Retinal pigment epithelial cell (primary cell): ENCODE measurements around the gene PPL.
A peak's percentile ranks its signal among the peaks of the same experiment; 100 is the strongest.
"Not testable (repeated sequence)": the region's sequence is repeated elsewhere in the genome, so short reads cannot be mapped to it uniquely, and the experiment has no call there.

Experiments used
- DNase-seq: peaks from one replicate; pipeline ENCODE4 v3.0.0-alpha.2; 2010; ENCODE audit warnings: low read depth
- H3K4me3 ChIP-seq: 2 replicates; pipeline ENCODE4 v1.5.1; 2011; ENCODE audit warnings: mild to moderate bottlenecking, low read length, control low read depth, moderate library complexity
- TF ChIP-seq, protein P1 (sequence below): conservative IDR thresholded peaks from 2 replicates; pipeline ENCODE4 v1.5.1; 2011; ENCODE audit warnings: low read depth, low read length, control low read depth, inconsistent platforms

Gene PPL

DNA sequence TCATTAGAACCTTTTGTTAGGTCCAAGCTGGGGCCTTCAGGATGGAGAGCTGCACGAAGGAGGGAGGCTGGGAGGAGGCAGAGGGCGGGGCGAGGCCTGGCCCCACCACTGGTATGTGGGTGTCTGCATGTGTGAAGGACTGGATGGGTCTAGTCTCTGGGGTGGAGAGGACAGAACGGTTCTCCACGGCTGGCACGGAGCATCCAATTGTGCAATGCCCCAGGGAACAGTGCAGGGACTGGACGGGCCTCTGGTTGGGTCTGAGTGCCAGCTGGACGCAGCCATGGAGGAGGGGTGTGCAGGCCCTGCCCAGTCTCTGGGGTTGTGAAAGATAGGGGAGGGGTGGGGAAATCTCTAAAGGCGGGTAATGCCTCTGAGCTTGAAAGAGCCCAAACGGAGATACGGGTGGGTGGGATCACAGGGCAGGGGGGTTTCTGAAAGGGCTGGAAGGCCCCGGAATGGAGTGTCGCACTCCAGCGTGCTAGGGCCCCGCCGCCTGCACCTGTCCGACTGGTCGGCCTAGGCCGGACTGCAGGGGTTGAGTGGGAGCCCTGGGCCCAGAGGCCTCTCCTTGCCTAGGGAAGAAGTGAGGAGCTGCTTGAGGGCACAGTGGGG, 1.6 kb downstream of the PPL start:
- peak overlapping the region; percentile 78 for H3K4me3 ChIP-seq
- DNase-seq, result no peak
- TF ChIP-seq, protein P1, sequence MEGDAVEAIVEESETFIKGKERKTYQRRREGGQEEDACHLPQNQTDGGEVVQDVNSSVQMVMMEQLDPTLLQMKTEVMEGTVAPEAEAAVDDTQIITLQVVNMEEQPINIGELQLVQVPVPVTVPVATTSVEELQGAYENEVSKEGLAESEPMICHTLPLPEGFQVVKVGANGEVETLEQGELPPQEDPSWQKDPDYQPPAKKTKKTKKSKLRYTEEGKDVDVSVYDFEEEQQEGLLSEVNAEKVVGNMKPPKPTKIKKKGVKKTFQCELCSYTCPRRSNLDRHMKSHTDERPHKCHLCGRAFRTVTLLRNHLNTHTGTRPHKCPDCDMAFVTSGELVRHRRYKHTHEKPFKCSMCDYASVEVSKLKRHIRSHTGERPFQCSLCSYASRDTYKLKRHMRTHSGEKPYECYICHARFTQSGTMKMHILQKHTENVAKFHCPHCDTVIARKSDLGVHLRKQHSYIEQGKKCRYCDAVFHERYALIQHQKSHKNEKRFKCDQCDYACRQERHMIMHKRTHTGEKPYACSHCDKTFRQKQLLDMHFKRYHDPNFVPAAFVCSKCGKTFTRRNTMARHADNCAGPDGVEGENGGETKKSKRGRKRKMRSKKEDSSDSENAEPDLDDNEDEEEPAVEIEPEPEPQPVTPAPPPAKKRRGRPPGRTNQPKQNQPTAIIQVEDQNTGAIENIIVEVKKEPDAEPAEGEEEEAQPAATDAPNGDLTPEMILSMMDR, result no peak

DNA sequence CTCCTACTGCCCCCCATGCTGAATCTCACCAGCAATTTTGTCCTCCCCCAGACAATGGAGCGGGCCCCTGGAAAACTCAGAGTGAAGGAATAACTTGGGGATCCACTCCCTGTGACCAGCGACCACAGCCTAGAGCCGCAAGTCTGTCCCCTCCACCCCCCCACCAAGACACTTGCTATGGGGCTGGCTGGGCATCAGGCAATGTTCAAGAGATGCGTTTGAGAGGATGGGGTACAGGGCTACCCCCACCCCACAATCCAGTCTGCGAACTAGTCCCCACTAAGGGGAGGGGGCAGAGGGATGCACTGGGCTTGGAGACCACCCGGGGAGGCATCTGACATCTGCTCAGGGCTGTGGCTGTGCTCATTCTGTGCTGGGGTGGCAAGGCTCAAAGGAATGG, 2.4 kb downstream of the PPL start:
- TF ChIP-seq, protein P1, result no peak
- no peak for DNase-seq
- no peak overlapping the region for H3K4me3 ChIP-seq

DNA sequence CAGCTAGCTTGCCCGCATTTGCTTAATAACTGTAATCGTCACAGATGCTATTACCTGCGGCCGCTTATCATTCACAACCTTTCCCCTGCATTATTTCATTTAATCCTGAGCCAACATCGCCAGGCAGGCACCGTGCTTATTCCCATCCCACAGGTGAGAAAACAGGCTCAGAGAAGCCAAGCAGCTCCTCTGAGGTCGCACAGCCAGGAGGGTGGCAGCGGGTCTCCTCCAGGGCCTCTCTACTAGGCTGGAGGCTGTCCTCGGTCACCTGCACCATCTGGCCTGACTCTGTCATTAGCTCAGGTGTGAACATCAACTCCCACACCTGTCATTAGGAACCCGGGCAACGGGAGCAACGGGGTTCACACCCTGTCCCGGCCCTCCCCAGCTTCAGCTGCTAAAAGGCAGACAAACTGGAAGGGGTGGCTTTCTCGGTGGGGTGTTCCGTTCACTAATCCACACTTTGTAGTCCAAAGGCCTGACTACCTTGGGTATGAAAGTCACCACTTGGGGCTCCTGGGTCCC, 3.0 kb downstream of the PPL start:
- TF ChIP-seq, protein P1, result no peak
- DNase-seq, result no peak
- no peak overlapping the region for H3K4me3 ChIP-seq

DNA sequence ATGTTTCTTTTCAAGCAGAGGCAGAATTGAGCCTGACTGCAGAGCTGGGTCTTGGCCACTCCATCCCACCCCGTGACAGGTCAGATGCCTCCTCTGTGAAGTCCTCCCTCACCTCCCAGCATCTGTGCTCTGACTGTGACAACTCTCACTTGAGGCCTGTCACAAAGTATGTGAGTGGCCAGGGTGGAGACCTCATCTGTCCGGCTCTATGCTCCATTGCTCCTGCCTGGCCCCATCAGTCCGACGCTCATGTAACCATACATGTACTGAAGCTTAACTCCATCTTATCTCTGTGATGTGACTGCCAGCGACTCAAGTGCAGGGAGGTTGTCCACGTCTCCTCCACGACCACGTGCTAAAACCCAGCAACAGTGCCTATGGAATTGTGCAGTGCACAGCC, 3.5 kb downstream of the PPL start:
- DNase-seq, result no peak
- H3K4me3 ChIP-seq, result no peak overlapping the region
- TF ChIP-seq, protein P1, result no peak

DNA sequence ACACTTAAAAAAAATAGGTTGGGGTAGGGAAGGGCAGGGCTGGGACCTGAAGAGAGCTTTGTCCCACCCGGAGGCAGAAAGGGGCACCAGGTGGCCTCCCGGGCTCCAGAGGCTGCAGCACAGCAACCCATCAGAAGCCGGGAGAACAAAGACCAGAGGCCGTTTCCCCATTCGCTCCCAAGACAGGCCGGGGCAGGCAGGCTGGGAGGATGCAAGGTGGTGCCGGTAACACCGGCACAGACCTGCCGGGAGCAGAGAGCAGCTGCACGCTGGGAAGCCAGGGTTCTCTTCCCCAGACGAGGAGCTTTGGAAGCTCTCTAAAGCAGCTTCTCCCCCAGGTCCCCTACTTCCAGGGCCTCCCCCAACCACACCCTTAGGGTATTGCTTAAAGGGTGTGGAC, 5.6 kb downstream of the PPL start:
- DNase-seq, result no peak
- TF ChIP-seq, protein P1, result no peak
- no peak overlapping the region for H3K4me3 ChIP-seq

DNA sequence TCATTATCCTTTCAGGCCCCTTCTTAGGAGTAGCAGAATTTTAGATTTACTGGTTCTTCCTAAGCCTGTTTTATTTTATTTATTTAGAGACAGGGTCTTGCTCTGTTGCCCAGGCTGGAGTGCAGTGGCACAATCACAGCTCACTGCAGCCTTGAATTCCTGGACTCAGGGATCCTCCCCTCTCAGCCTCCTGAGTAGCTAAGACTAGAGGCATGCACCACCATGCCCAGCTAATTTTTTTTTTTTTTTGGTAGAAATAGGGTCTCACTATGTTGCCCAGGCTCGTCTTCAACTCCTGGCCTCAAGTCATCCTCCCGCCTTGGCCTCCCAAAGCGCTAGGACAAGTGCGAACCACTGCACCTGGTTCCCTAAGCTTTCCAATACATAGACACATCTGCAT, 7.3 kb downstream of the PPL start:
- not testable (repeated sequence) for DNase-seq, H3K4me3 ChIP-seq

DNA sequence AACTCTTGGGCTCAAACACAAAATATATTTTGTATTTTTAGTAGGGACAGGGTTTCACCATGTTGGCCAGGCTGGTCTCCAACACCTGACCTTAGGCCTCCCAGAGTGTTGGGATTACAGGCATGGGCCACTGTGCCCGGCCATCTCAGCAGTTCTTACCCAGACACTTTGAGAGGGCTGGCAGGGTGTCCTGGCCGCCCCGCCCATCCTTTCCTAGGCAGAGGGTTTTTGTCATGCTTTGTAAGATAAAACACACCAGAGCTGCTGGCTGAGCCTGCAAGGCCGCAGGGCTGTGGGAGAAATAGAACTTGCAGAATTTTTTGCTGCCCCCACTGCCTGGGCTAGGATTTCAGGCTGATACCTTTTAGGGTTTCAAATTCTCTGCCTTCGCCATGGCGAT, 8.7 kb downstream of the PPL start:
- TF ChIP-seq, protein P1, result no peak
- no peak overlapping the region for H3K4me3 ChIP-seq
- DNase-seq, result no peak

DNA sequence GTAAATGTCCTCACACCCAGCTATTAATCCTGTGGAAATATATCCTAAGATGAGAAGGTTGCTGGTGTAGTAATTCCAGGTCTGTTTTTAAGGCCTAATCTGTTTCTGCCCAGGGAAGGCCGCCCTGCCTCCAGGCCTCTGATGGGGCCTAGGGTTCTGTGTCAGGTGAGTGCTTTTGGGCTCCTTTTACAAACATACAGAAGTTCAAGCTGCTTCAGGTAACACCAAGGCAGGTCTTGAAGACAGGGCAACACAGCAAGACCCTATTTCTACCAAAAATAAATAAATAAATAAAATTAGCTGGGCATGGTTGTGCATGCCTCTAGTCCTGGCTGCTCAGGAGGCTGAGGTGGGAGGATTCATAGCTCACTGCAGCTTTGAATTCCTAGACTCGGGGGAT, 9.3 kb downstream of the PPL start:
- TF ChIP-seq, protein P1, result no peak
- no peak for DNase-seq
- no peak overlapping the region for H3K4me3 ChIP-seq
